ENCODE data around the gene PYY. TPM values are rescaled to one million over a fixed set of nuclear protein-coding genes. Genes with fewer than 3 reads are reported as not detected.

Gene PYY
- total RNA-seq, 4 donors from 2014 or later, result not detected

GRCh38 chr17:43916385-43916784 is 37.4 kb downstream of the PYY start:
- no peak for DNase-seq (ENCODE audit: low spot score)
- no peak for TF ChIP-seq CTCF (IDR thresholded peaks at IDR 0.05)
- ATAC-seq (ENCODE audit: low FRiP score), result no peak

- TF ChIP-seq CTCF (IDR thresholded peaks at IDR 0.05), result no peak
- ATAC-seq (ENCODE audit: low FRiP score) (no peak), DNase-seq (ENCODE audit: low spot score) (no peak)
These were observed 38.2 kb downstream of the PYY start for GRCh38 chr17:43915559-43915958.

- TF ChIP-seq CTCF (IDR thresholded peaks at IDR 0.05), result no peak
- no peak for ATAC-seq (ENCODE audit: low FRiP score)
These were observed 39.3 kb downstream of the PYY start for GRCh38 chr17:43914451-43914850.

GRCh38 chr17:43913584-43913983 is 40.2 kb downstream of the PYY start:
- no peak for TF ChIP-seq CTCF (IDR thresholded peaks at IDR 0.05)
- ATAC-seq (ENCODE audit: low FRiP score) (no peak), DNase-seq (ENCODE audit: low spot score) (no peak)

More at GRCh38 chr17:43914451-43914850, 39.3 kb downstream of the PYY start:
- DNase-seq (ENCODE audit: low spot score), result no peak

- DNase-seq (ENCODE audit: low spot score) (no peak), ATAC-seq (ENCODE audit: low FRiP score) (no peak)
- no peak for TF ChIP-seq CTCF (IDR thresholded peaks at IDR 0.05)
These were observed 41.0 kb downstream of the PYY start for GRCh38 chr17:43912635-43913304.

GRCh38 chr17:43911904-43912303 is 41.8 kb downstream of the PYY start:
- DNase-seq (ENCODE audit: low spot score) (no peak), ATAC-seq (ENCODE audit: low FRiP score) (no peak)
- no peak for TF ChIP-seq CTCF (IDR thresholded peaks at IDR 0.05)

GRCh38 chr17:43909537-43910231 is 44.1 kb downstream of the PYY start:
- ATAC-seq (ENCODE audit: low FRiP score) (no peak), DNase-seq (ENCODE audit: low spot score) (no peak)
- TF ChIP-seq CTCF (IDR thresholded peaks at IDR 0.05), result no peak

All from omental fat pad (tissue), 4 donors.